ENCODE measurements around the gene PARP2. TPM values are rescaled to one million over a fixed set of nuclear protein-coding genes. Genes with fewer than 3 reads are reported as not detected.

The PARP2 gene
- total RNA-seq, 2 donors from 2014 or later: 3.9 to 5.8 TPM

GRCh38 chr14:20365928-20366327, 22.5 kb downstream of the PARP2 start:
- Histone ChIP-seq H3K36me3 (peaks cover 46% of the 10 kb centered on the region), H3K4me3 (no peak overlapping the region)
- no peak for ATAC-seq (ENCODE audit: insufficient number of reproducible peaks, low FRiP score, low read depth)

GRCh38 chr14:20372796-20373195, 29.4 kb downstream of the PARP2 start:
- Histone ChIP-seq H3K9me3 (no peaks in the 10 kb centered on the region), H3K27ac (no peak overlapping the region), H3K27me3 (replicated peaks; ENCODE audit: insufficient read depth) (no peaks in the 10 kb centered on the region), H3K4me1 (ENCODE audit: control insufficient read depth in 1 of 2, low read depth in 2 of 2) (no peaks in the 10 kb centered on the region), H3K36me3 (peaks cover 90% of the 10 kb centered on the region), H3K4me3 (no peak overlapping the region)
- ATAC-seq (ENCODE audit: insufficient number of reproducible peaks, low FRiP score, low read depth) (no peak), DNase-seq (ENCODE audit: low spot score) (no peak)
- TF ChIP-seq CTCF (IDR thresholded peaks at IDR 0.05): no peak

More at GRCh38 chr14:20365928-20366327, 22.5 kb downstream of the PARP2 start:
- Histone ChIP-seq H3K9me3 (no peaks in the 10 kb centered on the region), H3K27me3 (replicated peaks; ENCODE audit: insufficient read depth) (no peaks in the 10 kb centered on the region), H3K27ac (no peak overlapping the region), H3K4me1 (ENCODE audit: control insufficient read depth in 1 of 2, low read depth in 2 of 2) (no peaks in the 10 kb centered on the region)
- no peak for DNase-seq (ENCODE audit: low spot score)
- TF ChIP-seq CTCF (IDR thresholded peaks at IDR 0.05): no peak

- no peaks in the 10 kb centered on the region for H3K9me3 ChIP-seq
- H3K27ac ChIP-seq: no peak overlapping the region
- ATAC-seq (ENCODE audit: insufficient number of reproducible peaks, low FRiP score, low read depth): no peak
- peaks cover 92% of the 10 kb centered on the region for H3K36me3 ChIP-seq
- H3K4me1 ChIP-seq (ENCODE audit: control insufficient read depth in 1 of 2, low read depth in 2 of 2): no peaks in the 10 kb centered on the region
- no peak overlapping the region for H3K4me3 ChIP-seq
- DNase-seq (ENCODE audit: low spot score): no peak
- TF ChIP-seq CTCF (IDR thresholded peaks at IDR 0.05): no peak
- H3K27me3 ChIP-seq (replicated peaks; ENCODE audit: insufficient read depth): no peaks in the 10 kb centered on the region
These were observed 32.0 kb downstream of the PARP2 start for GRCh38 chr14:20375471-20375870.

GRCh38 chr14:20376071-20376588, 32.7 kb downstream of the PARP2 start:
- no peak for DNase-seq (ENCODE audit: low spot score)
- no peak overlapping the region for H3K4me3 ChIP-seq
- no peaks in the 10 kb centered on the region for H3K4me1 ChIP-seq (ENCODE audit: control insufficient read depth in 1 of 2, low read depth in 2 of 2)
- no peak overlapping the region for H3K27ac ChIP-seq
- no peak for TF ChIP-seq CTCF (IDR thresholded peaks at IDR 0.05)
- ATAC-seq (ENCODE audit: insufficient number of reproducible peaks, low FRiP score, low read depth): no peak
- no peaks in the 10 kb centered on the region for H3K9me3 ChIP-seq
- no peaks in the 10 kb centered on the region for H3K27me3 ChIP-seq (replicated peaks; ENCODE audit: insufficient read depth)
- H3K36me3 ChIP-seq: peaks cover 91% of the 10 kb centered on the region

GRCh38 chr14:20377171-20377570, 33.7 kb downstream of the PARP2 start:
- Histone ChIP-seq H3K4me1 (ENCODE audit: control insufficient read depth in 1 of 2, low read depth in 2 of 2) (no peaks in the 10 kb centered on the region), H3K27ac (no peak overlapping the region), H3K9me3 (no peaks in the 10 kb centered on the region), H3K36me3 (peaks cover 91% of the 10 kb centered on the region), H3K27me3 (replicated peaks; ENCODE audit: insufficient read depth) (no peaks in the 10 kb centered on the region), H3K4me3 (no peak overlapping the region)
- no peak for TF ChIP-seq CTCF (IDR thresholded peaks at IDR 0.05)
- no peak for DNase-seq (ENCODE audit: low spot score)
- no peak for ATAC-seq (ENCODE audit: insufficient number of reproducible peaks, low FRiP score, low read depth)
